Effector memory CD8-positive, alpha-beta T cell (primary cell): ENCODE results near the gene SYCN.
A peak's percentile ranks its signal among the peaks of the same experiment; 100 is the strongest.

Experiments
- ATAC-seq: fragments of 150-1000 bp; cut with Tn5 transposase; replicated peaks from 2 replicates; pipeline ENCODE4 v1.10.0; 2021; ENCODE audit warnings: mild to moderate bottlenecking, moderate library complexity
- DNase-seq, 3 experiments: peaks; one replicate each; pipeline ENCODE4 v3.0.0; 2021
- H3K27ac Mint-ChIP-seq, 2 donors: one replicate each; pipeline ENCODE4 v1.8.0; 2022; ENCODE audit warnings: mild to moderate bottlenecking in 2 of 2, mixed read lengths in 2 of 2, moderate library complexity in 2 of 2
- H3K27me3 Mint-ChIP-seq, 2 donors: one replicate each; pipeline ENCODE4 v1.8.0; 2022; ENCODE audit warnings: mixed read lengths in 2 of 2
- H3K36me3 Mint-ChIP-seq: one replicate; pipeline ENCODE4 v1.8.0; 2022; ENCODE audit warnings: mild to moderate bottlenecking, moderate library complexity, mixed read lengths; ENCODE audit not compliant: insufficient read depth
- H3K4me1 Mint-ChIP-seq, 2 donors: one replicate each; pipeline ENCODE4 v1.8.0; 2022; ENCODE audit warnings: low read depth in 2 of 2, mixed read lengths in 2 of 2
- H3K4me3 Mint-ChIP-seq, 2 donors: one replicate each; pipeline ENCODE4 v1.8.0; 2022; ENCODE audit warnings: mild to moderate bottlenecking in 2 of 2, mixed read lengths in 2 of 2, moderate library complexity in 2 of 2
- H3K9me3 Mint-ChIP-seq, 2 donors: one replicate each; pipeline ENCODE4 v1.8.0; 2022; ENCODE audit warnings: mixed read lengths in 2 of 2

The SYCN gene

GRCh38 chr19:39196320-39196719 is 7.7 kb downstream of the SYCN start:
- Mint-ChIP-seq H3K27ac (no peak overlapping the region), H3K27me3 (peaks cover 45 to 97% of the 10 kb centered on the region in 2 donors), H3K36me3 (peaks cover 2% of the 10 kb centered on the region), H3K4me1 (peaks cover 10 to 22% of the 10 kb centered on the region in 2 donors), H3K9me3 (no peaks in the 10 kb centered on the region), H3K4me3 (peak overlapping the region; percentile 65)
- no peak for DNase-seq
- ATAC-seq = peak; percentile 20

- Mint-ChIP-seq H3K4me1 (peaks cover 10 to 22% of the 10 kb centered on the region in 2 donors), H3K27ac (no peak overlapping the region), H3K36me3 (peaks cover 2% of the 10 kb centered on the region), H3K4me3 (peak overlapping the region; percentile 65), H3K27me3 (peaks cover 43 to 97% of the 10 kb centered on the region in 2 donors), H3K9me3 (no peaks in the 10 kb centered on the region)
- ATAC-seq (peak; percentile 67), DNase-seq (no peak)
These were observed 8.3 kb downstream of the SYCN start for GRCh38 chr19:39195755-39196154.

- no peak for ATAC-seq
- H3K27me3 Mint-ChIP-seq = peaks cover 41 to 94% of the 10 kb centered on the region in 2 donors
- no peaks in the 10 kb centered on the region for H3K36me3 Mint-ChIP-seq
- peaks cover 10 to 22% of the 10 kb centered on the region in 2 donors for H3K4me1 Mint-ChIP-seq
- H3K4me3 Mint-ChIP-seq = peak overlapping the region; percentile 65
- no peak overlapping the region for H3K27ac Mint-ChIP-seq
- H3K9me3 Mint-ChIP-seq = no peaks in the 10 kb centered on the region
- no peak for DNase-seq
These were observed 9.1 kb downstream of the SYCN start for GRCh38 chr19:39194832-39195542.

GRCh38 chr19:39193803-39194202 is 10.3 kb downstream of the SYCN start:
- no peak for ATAC-seq
- no peaks in the 10 kb centered on the region for H3K36me3 Mint-ChIP-seq

GRCh38 chr19:39192846-39193245 is 11.2 kb downstream of the SYCN start:
- H3K9me3 Mint-ChIP-seq = no peaks in the 10 kb centered on the region
- no peak overlapping the region for H3K4me3 Mint-ChIP-seq
- H3K4me1 Mint-ChIP-seq = peaks cover 10 to 22% of the 10 kb centered on the region in 2 donors
- no peaks in the 10 kb centered on the region for H3K36me3 Mint-ChIP-seq
- no peak for ATAC-seq
- no peak overlapping the region for H3K27ac Mint-ChIP-seq
- H3K27me3 Mint-ChIP-seq = peaks cover 31 to 88% of the 10 kb centered on the region in 2 donors
- DNase-seq = no peak

More at GRCh38 chr19:39193803-39194202, 10.3 kb downstream of the SYCN start:
- Mint-ChIP-seq H3K27me3 (peaks cover 39 to 88% of the 10 kb centered on the region in 2 donors), H3K4me1 (peaks cover 10 to 22% of the 10 kb centered on the region in 2 donors), H3K9me3 (no peaks in the 10 kb centered on the region), H3K27ac (no peak overlapping the region), H3K4me3 (no peak overlapping the region)
- DNase-seq = no peak

- Mint-ChIP-seq H3K36me3 (no peaks in the 10 kb centered on the region), H3K27ac (no peak overlapping the region), H3K9me3 (no peaks in the 10 kb centered on the region), H3K4me3 (no peak overlapping the region), H3K4me1 (peaks cover 0 to 9% of the 10 kb centered on the region in 2 donors), H3K27me3 (peaks cover 22 to 77% of the 10 kb centered on the region in 2 donors)
- ATAC-seq = no peak
- no peak for DNase-seq
These were observed 13.3 kb downstream of the SYCN start for GRCh38 chr19:39190768-39191167.

- peaks cover 20 to 59% of the 10 kb centered on the region in 2 donors for H3K27me3 Mint-ChIP-seq
- no peaks in the 10 kb centered on the region for H3K36me3 Mint-ChIP-seq
- no peaks in the 10 kb centered on the region for H3K9me3 Mint-ChIP-seq
- H3K4me3 Mint-ChIP-seq = no peak overlapping the region
- ATAC-seq (no peak), DNase-seq (no peak)
- no peak overlapping the region for H3K27ac Mint-ChIP-seq
- H3K4me1 Mint-ChIP-seq = peaks cover 0 to 2% of the 10 kb centered on the region in 2 donors
These were observed 15.1 kb downstream of the SYCN start for GRCh38 chr19:39188960-39189359.

GRCh38 chr19:39187552-39187943 is 16.5 kb downstream of the SYCN start:
- DNase-seq (no peak), ATAC-seq (no peak)
- no peak overlapping the region for H3K27ac Mint-ChIP-seq
- H3K36me3 Mint-ChIP-seq = no peaks in the 10 kb centered on the region
- no peaks in the 10 kb centered on the region for H3K9me3 Mint-ChIP-seq
- H3K27me3 Mint-ChIP-seq = peaks cover 16 to 45% of the 10 kb centered on the region in 2 donors
- H3K4me1 Mint-ChIP-seq = peaks cover 0 to 2% of the 10 kb centered on the region in 2 donors
- no peak overlapping the region for H3K4me3 Mint-ChIP-seq

GRCh38 chr19:39186391-39186790 is 17.7 kb downstream of the SYCN start:
- DNase-seq = no peak
- no peaks in the 10 kb centered on the region for H3K9me3 Mint-ChIP-seq
- H3K27ac Mint-ChIP-seq = no peak overlapping the region
- H3K4me1 Mint-ChIP-seq = peaks cover 0 to 2% of the 10 kb centered on the region in 2 donors
- no peak overlapping the region for H3K4me3 Mint-ChIP-seq
- no peaks in the 10 kb centered on the region for H3K36me3 Mint-ChIP-seq
- H3K27me3 Mint-ChIP-seq = peaks cover 16 to 34% of the 10 kb centered on the region in 2 donors
- no peak for ATAC-seq

- Mint-ChIP-seq H3K4me1 (peaks cover 0 to 2% of the 10 kb centered on the region in 2 donors), H3K27ac (peak overlapping the region in 1 of 2 donors; percentile 23), H3K27me3 (peaks cover 0 to 10% of the 10 kb centered on the region in 2 donors), H3K36me3 (peaks cover 3% of the 10 kb centered on the region), H3K4me3 (no peak overlapping the region), H3K9me3 (no peaks in the 10 kb centered on the region)
- no peak for ATAC-seq
- DNase-seq = no peak
These were observed 21.0 kb downstream of the SYCN start for GRCh38 chr19:39183104-39183503.

- Mint-ChIP-seq H3K27me3 (peaks cover 0 to under 1% of the 10 kb centered on the region in 2 donors), H3K4me3 (no peak overlapping the region), H3K4me1 (no peaks in the 10 kb centered on the region), H3K9me3 (no peaks in the 10 kb centered on the region), H3K36me3 (peaks cover 5% of the 10 kb centered on the region), H3K27ac (peak overlapping the region in 1 of 2 donors; percentile 30)
- ATAC-seq (no peak), DNase-seq (no peak)
These were observed 21.9 kb downstream of the SYCN start for GRCh38 chr19:39182174-39182505.

GRCh38 chr19:39181500-39182173 is 22.4 kb downstream of the SYCN start:
- Mint-ChIP-seq H3K27ac (peak overlapping the region in 1 of 2 donors; percentile 30), H3K4me1 (no peaks in the 10 kb centered on the region), H3K36me3 (peaks cover 8% of the 10 kb centered on the region), H3K9me3 (no peaks in the 10 kb centered on the region), H3K27me3 (no peaks in the 10 kb centered on the region), H3K4me3 (no peak overlapping the region)
- DNase-seq (no peak), ATAC-seq (no peak)

GRCh38 chr19:39180749-39181148 is 23.3 kb downstream of the SYCN start:
- DNase-seq (no peak), ATAC-seq (no peak)
- H3K27ac Mint-ChIP-seq = no peak overlapping the region
- no peaks in the 10 kb centered on the region for H3K9me3 Mint-ChIP-seq
- no peak overlapping the region for H3K4me3 Mint-ChIP-seq
- peaks cover 8% of the 10 kb centered on the region for H3K36me3 Mint-ChIP-seq
- H3K4me1 Mint-ChIP-seq = no peaks in the 10 kb centered on the region
- no peaks in the 10 kb centered on the region for H3K27me3 Mint-ChIP-seq

- DNase-seq (no peak), ATAC-seq (no peak)
- no peaks in the 10 kb centered on the region for H3K27me3 Mint-ChIP-seq
- H3K4me1 Mint-ChIP-seq = no peaks in the 10 kb centered on the region
- H3K27ac Mint-ChIP-seq = no peak overlapping the region
- no peaks in the 10 kb centered on the region for H3K9me3 Mint-ChIP-seq
- H3K36me3 Mint-ChIP-seq = peaks cover 12% of the 10 kb centered on the region
- H3K4me3 Mint-ChIP-seq = no peak overlapping the region
These were observed 24.3 kb downstream of the SYCN start for GRCh38 chr19:39179754-39180153.
